HEK293 (cell line): ENCODE measurements around the gene PCDH15.

Source experiments
- CTCF ChIA-PET: fragments of 350-600 bp; formaldehyde crosslinking; extraction: SDS; loops from one replicate; lab custom pipeline; 2021; ENCODE audit warnings: antibody characterized with exemption; lab: Yijun Ruan, JAX
- POLR2A ChIA-PET: fragments of 300-600 bp; formaldehyde crosslinking; extraction: SDS; loops from one replicate; lab custom pipeline; 2020; ENCODE audit warnings: antibody characterized with exemption, inconsistent platforms; lab: Yijun Ruan, JAX
- H3K27ac ChIP-seq: fragments of 200-500 bp; sonication (Bioruptor generic); 2 replicates; pipeline ENCODE4 v1.5.1; 2014; ENCODE audit warnings: low read depth, low read length, control low read depth, inconsistent platforms; ENCODE audit errors: extremely low read depth
- H3K36me3 ChIP-seq, 2 experiments: fragments of 200-500 bp in 1 of 2; sonication (Bioruptor generic) in 1 of 2; 1 replicate in 1 of 2; 2 replicates in 1 of 2; pipeline ENCODE4 v1.5.1; 2014 to 2017; ENCODE audit warnings: inconsistent platforms in 2 of 2, low read length in 2 of 2; ENCODE audit not compliant: control insufficient read depth in 2 of 2, insufficient read depth in 1 of 2
- H3K4me1 ChIP-seq: fragments of 200-500 bp; sonication (Bioruptor generic); 2 replicates; pipeline ENCODE4 v1.5.1; 2014; ENCODE audit warnings: mild to moderate bottlenecking, low read length, inconsistent platforms; ENCODE audit not compliant: control insufficient read depth, insufficient read depth
- H3K4me3 ChIP-seq: 2 replicates; pipeline ENCODE4 v1.5.1; 2011; ENCODE audit warnings: low read depth, mild to moderate bottlenecking, control low read depth, low read length, moderate library complexity
- H3K9me3 ChIP-seq: fragments of 200-500 bp; sonication (Bioruptor generic); 2 replicates; pipeline ENCODE4 v1.5.1; 2014; ENCODE audit warnings: low read depth, low read length, inconsistent platforms; ENCODE audit not compliant: control insufficient read depth, insufficient read depth
- HOXA7 ChIP-seq: sonication (generic); formaldehyde crosslinking; IDR thresholded peaks from 2 replicates; pipeline ENCODE4 v1.8.1; 2022; ENCODE audit warnings: missing genetic modification reagents, borderline replicate concordance
- REPIN1 ChIP-seq: fragments of 450-650 bp; formaldehyde crosslinking; IDR thresholded peaks from 2 replicates; pipeline ENCODE4 v1.5.1; 2017; ENCODE audit warnings: missing biosample characterization, missing genetic modification characterization, low read depth
- ZEB2 ChIP-seq: fragments of 450-650 bp; formaldehyde crosslinking; IDR thresholded peaks from 2 replicates; pipeline ENCODE4 v1.5.1; 2016; ENCODE audit warnings: missing biosample characterization, missing genetic modification characterization
- ZFP37 ChIP-seq: fragments of 450-650 bp; formaldehyde crosslinking; IDR thresholded peaks from 2 replicates; pipeline ENCODE4 v1.5.1; 2016; ENCODE audit warnings: missing biosample characterization, missing genetic modification characterization
- ZNF133 ChIP-seq: fragments of 450-650 bp; formaldehyde crosslinking; IDR thresholded peaks from 2 replicates; pipeline ENCODE4 v1.5.1; 2016; ENCODE audit warnings: missing biosample characterization, missing genetic modification characterization
- ZNF175 ChIP-seq: fragments of 450-650 bp; formaldehyde crosslinking; IDR thresholded peaks from 2 replicates; pipeline ENCODE4 v1.5.1; 2016; ENCODE audit warnings: missing biosample characterization, missing genetic modification characterization
- ZNF221 ChIP-seq: fragments of 450-650 bp; formaldehyde crosslinking; IDR thresholded peaks from 2 replicates; pipeline ENCODE4 v1.5.1; 2017; ENCODE audit warnings: missing biosample characterization, missing genetic modification characterization, borderline replicate concordance
- ZNF26 ChIP-seq: fragments of 450-650 bp; formaldehyde crosslinking; IDR thresholded peaks from 2 replicates; pipeline ENCODE4 v1.5.1; 2016; ENCODE audit warnings: missing biosample characterization, missing genetic modification characterization
- ZNF398 ChIP-seq: fragments of 450-650 bp; formaldehyde crosslinking; IDR thresholded peaks from 2 replicates; pipeline ENCODE4 v1.5.1; 2017; ENCODE audit warnings: missing biosample characterization, missing genetic modification characterization
- ZNF404 ChIP-seq: fragments of 450-650 bp; formaldehyde crosslinking; IDR thresholded peaks from 2 replicates; pipeline ENCODE4 v1.5.1; 2017; ENCODE audit warnings: missing biosample characterization, missing genetic modification characterization
- ZNF513 ChIP-seq: fragments of 450-650 bp; IDR thresholded peaks from 2 replicates; pipeline ENCODE4 v1.5.1; 2018; ENCODE audit warnings: missing biosample characterization, missing genetic modification characterization
- ZNF530 ChIP-seq: fragments of 450-650 bp; formaldehyde crosslinking; IDR thresholded peaks from 2 replicates; pipeline ENCODE4 v1.5.1; 2016; ENCODE audit warnings: low read depth, missing biosample characterization, missing genetic modification characterization
- ZNF677 ChIP-seq: fragments of 450-650 bp; IDR thresholded peaks from 2 replicates; pipeline ENCODE4 v1.5.0; 2018; ENCODE audit warnings: missing biosample characterization, mild to moderate bottlenecking, missing genetic modification characterization, moderate library complexity
- ZNF701 ChIP-seq: fragments of 450-650 bp; formaldehyde crosslinking; IDR thresholded peaks from 2 replicates; pipeline ENCODE4 v1.5.1; 2016; ENCODE audit warnings: missing biosample characterization, missing genetic modification characterization
- ZNF776 ChIP-seq: fragments of 450-650 bp; formaldehyde crosslinking; IDR thresholded peaks from 2 replicates; pipeline ENCODE4 v1.5.0; 2017; ENCODE audit warnings: missing biosample characterization, missing genetic modification characterization, borderline replicate concordance
- ZNF791 ChIP-seq: fragments of 450-650 bp; formaldehyde crosslinking; IDR thresholded peaks from 2 replicates; pipeline ENCODE4 v1.5.1; 2016; ENCODE audit warnings: missing biosample characterization, missing genetic modification characterization
- ZNF837 ChIP-seq: fragments of 450-650 bp; formaldehyde crosslinking; IDR thresholded peaks from 2 replicates; pipeline ENCODE4 v1.5.1; 2016; ENCODE audit warnings: missing biosample characterization, missing genetic modification characterization
- ZSCAN4 ChIP-seq: fragments of 450-650 bp; formaldehyde crosslinking; IDR thresholded peaks from 2 replicates; pipeline ENCODE4 v1.5.1; 2017; ENCODE audit warnings: missing biosample characterization, missing genetic modification characterization
- ZXDB ChIP-seq: fragments of 450-650 bp; formaldehyde crosslinking; IDR thresholded peaks from 2 replicates; pipeline ENCODE4 v1.5.1; 2016; ENCODE audit warnings: missing biosample characterization, missing genetic modification characterization
- TF ChIP-seq, protein P1 (sequence below): fragments of 450-650 bp; formaldehyde crosslinking; IDR thresholded peaks from 2 replicates; pipeline ENCODE4 v1.5.1; 2017; ENCODE audit warnings: missing biosample characterization, missing genetic modification characterization

Gene PCDH15

DNA sequence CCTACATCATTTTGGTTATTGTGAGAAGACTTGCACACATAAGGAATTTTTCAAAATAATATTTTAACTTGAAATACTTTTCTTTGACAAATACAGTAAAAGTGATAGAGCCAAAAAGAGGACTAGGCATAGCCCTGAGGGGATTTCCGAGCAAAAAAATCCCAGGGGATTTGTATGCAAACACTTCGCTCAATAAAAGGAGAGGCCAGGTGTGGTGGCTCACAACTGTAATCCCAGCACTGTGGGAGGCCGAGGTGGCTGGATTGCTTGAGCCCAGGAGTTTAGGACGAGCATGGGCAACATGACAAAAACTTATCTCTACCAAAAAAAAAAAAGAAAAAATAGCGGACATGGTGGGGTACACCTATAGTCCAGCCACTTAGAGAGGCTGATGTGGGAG lies 193.0 kb downstream of the PCDH15 start:
- Histone ChIP-seq H3K4me3 (no peak overlapping the region), H3K27ac (no peak overlapping the region), H3K4me1 (no peaks in the 10 kb centered on the region), H3K9me3 (no peaks in the 10 kb centered on the region), H3K36me3 (no peaks in the 10 kb centered on the region)
- CTCF ChIA-PET: no interaction called here
- POLR2A ChIA-PET: no interaction called here
- TF ChIP-seq ZNF221 (tag by site-specific recombination) (no peak), ZNF701 (no peak), ZNF404 (tag by site-specific recombination) (no peak), ZNF175 (tag by site-specific recombination) (no peak)

- CTCF ChIA-PET: no interaction called here
- POLR2A ChIA-PET: no interaction called here
- H3K4me1 ChIP-seq: no peaks in the 10 kb centered on the region
- H3K4me3 ChIP-seq: no peak overlapping the region
- H3K9me3 ChIP-seq: no peaks in the 10 kb centered on the region
- no peaks in the 10 kb centered on the region for H3K36me3 ChIP-seq
- TF ChIP-seq ZNF791 (tag by site-specific recombination) (no peak), HOXA7 (CRISPR knock-in tag) (no peak), ZXDB (tag by site-specific recombination) (no peak), ZNF133 (tag by site-specific recombination) (no peak), REPIN1 (tag by site-specific recombination) (no peak), ZFP37 (tag by site-specific recombination) (no peak), ZNF513 (tag by site-specific recombination) (no peak), ZNF398 (tag by site-specific recombination) (no peak), ZNF26 (tag by site-specific recombination) (no peak)
- H3K27ac ChIP-seq: no peak overlapping the region
Observed at GRCh38 chr10:54594289-54594688, 206.7 kb downstream of the PCDH15 start.

DNA sequence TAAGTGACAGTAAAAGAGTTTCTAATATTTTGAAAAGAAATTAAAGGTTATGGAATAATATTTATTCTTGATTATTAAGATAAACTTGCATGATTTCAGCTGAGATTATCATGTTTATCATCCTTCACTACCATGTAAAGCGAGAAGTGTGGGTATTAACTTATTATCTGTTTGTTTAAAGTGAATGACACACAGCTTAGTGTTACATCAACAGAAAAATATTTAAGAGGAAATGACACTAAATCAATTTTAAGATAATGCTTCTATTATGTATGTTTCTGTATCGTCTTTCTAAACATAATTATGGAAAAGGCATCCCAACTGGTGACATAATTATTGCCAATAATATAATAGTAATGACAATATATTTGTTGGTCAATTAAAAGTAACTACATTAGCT lies 213.1 kb downstream of the PCDH15 start:
- no peak overlapping the region for H3K27ac ChIP-seq
- no peaks in the 10 kb centered on the region for H3K4me1 ChIP-seq
- no peaks in the 10 kb centered on the region for H3K36me3 ChIP-seq
- no peaks in the 10 kb centered on the region for H3K9me3 ChIP-seq
- POLR2A ChIA-PET: no interaction called here
- TF ChIP-seq, protein P1, sequence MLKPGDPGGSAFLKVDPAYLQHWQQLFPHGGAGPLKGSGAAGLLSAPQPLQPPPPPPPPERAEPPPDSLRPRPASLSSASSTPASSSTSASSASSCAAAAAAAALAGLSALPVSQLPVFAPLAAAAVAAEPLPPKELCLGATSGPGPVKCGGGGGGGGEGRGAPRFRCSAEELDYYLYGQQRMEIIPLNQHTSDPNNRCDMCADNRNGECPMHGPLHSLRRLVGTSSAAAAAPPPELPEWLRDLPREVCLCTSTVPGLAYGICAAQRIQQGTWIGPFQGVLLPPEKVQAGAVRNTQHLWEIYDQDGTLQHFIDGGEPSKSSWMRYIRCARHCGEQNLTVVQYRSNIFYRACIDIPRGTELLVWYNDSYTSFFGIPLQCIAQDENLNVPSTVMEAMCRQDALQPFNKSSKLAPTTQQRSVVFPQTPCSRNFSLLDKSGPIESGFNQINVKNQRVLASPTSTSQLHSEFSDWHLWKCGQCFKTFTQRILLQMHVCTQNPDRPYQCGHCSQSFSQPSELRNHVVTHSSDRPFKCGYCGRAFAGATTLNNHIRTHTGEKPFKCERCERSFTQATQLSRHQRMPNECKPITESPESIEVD (tag by site-specific recombination): no peak
- no peak for TF ChIP-seq ZSCAN4 (tag by site-specific recombination)
- TF ChIP-seq ZEB2: no peak
- no peak for TF ChIP-seq ZNF837
- no peak for TF ChIP-seq ZNF530 (tag by site-specific recombination)
- TF ChIP-seq ZNF776 (tag by site-specific recombination): no peak
- no peak for TF ChIP-seq ZNF677 (tag by site-specific recombination)
- CTCF ChIA-PET: no interaction called here
- H3K4me3 ChIP-seq: no peak overlapping the region
